ENCODE results near the gene AXIN1. TPM values are rescaled to one million over a fixed set of nuclear protein-coding genes. Genes with fewer than 3 reads are reported as not detected.
"Not testable (repeated sequence)": the region's sequence is repeated elsewhere in the genome, so short reads cannot be mapped to it uniquely, and the experiment has no call there.

Gene AXIN1
- total RNA-seq, 1 donor from 2014 or later, result 22.4 TPM

DNA sequence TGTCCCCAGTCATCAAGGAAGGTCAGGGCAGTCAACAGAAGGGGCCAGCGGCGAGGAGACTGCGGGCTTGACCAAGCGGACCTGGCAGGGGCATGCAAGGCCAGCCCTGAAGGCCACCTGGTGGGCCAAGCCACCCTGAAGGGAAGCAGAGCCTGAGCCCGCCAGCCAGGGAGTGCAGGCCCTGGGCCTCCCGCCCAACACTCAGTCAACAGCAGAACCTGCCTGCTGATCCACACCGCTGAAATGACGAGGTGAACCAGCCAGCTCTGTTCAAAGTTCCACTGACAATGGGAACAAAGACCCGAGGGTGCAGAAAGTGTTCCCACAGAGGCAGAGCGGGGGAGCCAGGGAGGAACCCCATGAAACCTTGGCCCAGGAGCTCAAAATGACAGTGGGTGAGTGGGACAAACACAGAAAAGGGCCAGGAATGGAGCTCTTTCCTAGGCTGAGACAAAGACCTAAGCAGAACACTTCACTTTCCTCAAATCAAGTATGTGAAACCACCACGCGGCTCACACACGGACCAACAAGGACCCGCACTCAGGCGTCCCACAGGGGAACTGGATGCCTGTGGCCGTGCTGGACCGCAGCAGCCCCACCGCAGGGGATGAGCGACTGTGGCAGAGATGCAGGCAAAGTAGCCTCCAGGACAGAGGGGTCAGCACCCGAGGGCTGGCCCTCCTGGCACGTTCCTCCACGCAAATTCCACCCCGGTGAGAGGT, 12.0 kb downstream of the AXIN1 start:
- TF ChIP-seq, protein P1, sequence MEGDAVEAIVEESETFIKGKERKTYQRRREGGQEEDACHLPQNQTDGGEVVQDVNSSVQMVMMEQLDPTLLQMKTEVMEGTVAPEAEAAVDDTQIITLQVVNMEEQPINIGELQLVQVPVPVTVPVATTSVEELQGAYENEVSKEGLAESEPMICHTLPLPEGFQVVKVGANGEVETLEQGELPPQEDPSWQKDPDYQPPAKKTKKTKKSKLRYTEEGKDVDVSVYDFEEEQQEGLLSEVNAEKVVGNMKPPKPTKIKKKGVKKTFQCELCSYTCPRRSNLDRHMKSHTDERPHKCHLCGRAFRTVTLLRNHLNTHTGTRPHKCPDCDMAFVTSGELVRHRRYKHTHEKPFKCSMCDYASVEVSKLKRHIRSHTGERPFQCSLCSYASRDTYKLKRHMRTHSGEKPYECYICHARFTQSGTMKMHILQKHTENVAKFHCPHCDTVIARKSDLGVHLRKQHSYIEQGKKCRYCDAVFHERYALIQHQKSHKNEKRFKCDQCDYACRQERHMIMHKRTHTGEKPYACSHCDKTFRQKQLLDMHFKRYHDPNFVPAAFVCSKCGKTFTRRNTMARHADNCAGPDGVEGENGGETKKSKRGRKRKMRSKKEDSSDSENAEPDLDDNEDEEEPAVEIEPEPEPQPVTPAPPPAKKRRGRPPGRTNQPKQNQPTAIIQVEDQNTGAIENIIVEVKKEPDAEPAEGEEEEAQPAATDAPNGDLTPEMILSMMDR (IDR thresholded peaks at IDR 0.05), result no peak
- Histone ChIP-seq H3K36me3 (peaks cover 17% of the 10 kb centered on the region), H3K4me3 (no peak overlapping the region), H3K27ac (no peak overlapping the region), H3K4me1 (peaks cover 36% of the 10 kb centered on the region), H3K27me3 (ENCODE audit: low read depth) (no peaks in the 10 kb centered on the region), H3K9me3 (no peaks in the 10 kb centered on the region)
- ATAC-seq, result no peak
- DNase-seq, result no peak
- intact Hi-C loops (cut with DNase I), result no loop called here

DNA sequence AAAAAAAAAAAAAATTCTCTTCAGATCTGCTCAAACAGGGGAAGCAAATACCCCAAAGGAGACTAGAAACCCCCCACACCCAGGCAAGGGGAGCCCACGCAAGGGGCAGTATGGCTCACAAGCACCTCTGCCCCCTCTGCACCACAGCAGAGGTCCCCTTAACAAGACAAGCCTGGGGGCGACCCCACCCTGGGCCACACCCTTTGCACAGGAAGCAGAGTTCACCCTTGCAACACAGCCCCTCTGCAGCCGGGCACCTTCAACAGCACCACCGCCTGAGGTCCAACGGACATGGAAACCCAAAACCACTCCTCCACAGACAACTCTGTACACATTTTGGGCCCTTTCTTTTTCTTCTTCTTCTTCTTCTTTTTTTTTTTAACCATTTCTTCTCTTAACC, 12.8 kb downstream of the AXIN1 start:
- Histone ChIP-seq H3K4me3 (no peak overlapping the region), H3K27me3 (ENCODE audit: low read depth) (no peaks in the 10 kb centered on the region), H3K27ac (no peak overlapping the region), H3K4me1 (peaks cover 36% of the 10 kb centered on the region), H3K9me3 (no peaks in the 10 kb centered on the region), H3K36me3 (peaks cover 8% of the 10 kb centered on the region)
- TF ChIP-seq, protein P1 (IDR thresholded peaks at IDR 0.05), result no peak
- DNase-seq, result no peak
- intact Hi-C loops (cut with DNase I), result no loop called here
- ATAC-seq, result peak; percentile 47 to 54

DNA sequence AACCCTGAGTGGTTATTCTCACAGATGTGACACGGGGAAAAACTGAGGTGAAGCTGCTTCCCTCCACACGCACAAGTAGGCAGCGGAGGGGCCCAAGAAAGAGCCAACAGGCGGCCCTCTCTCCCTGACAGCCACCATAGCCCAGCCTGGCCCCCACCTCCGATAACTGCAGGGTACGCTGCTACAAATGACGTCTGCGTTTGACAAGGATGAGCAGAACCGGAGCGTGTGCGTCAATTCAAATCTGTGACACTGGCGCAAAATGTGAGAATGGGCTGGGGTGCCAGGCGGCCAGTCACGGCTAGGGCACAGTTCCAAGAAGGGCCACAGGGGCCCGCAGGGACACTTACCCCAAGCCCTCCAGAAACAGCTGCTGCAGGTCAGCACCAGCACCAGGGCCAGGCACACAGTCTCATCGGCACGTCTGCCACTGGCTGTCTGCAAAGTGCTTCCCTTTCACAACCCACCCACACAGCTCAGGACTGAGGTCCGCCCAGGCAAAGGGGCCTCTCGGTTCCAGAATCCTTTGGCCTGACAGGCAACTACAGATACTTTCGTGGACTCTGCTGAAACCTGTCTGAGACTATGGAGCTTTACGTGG, 14.4 kb downstream of the AXIN1 start:
- Histone ChIP-seq H3K4me3 (no peak overlapping the region), H3K27me3 (ENCODE audit: low read depth) (no peaks in the 10 kb centered on the region), H3K36me3 (peaks cover 8% of the 10 kb centered on the region), H3K4me1 (peaks cover 36% of the 10 kb centered on the region), H3K27ac (no peak overlapping the region), H3K9me3 (no peaks in the 10 kb centered on the region)
- intact Hi-C loops (cut with DNase I), result no loop called here
- DNase-seq (no peak), ATAC-seq (peak; percentile 26 to 55)
- TF ChIP-seq, protein P1 (IDR thresholded peaks at IDR 0.05), result no peak

GRCh38 chr16:337437-337836, 15.1 kb downstream of the AXIN1 start:
- TF ChIP-seq, protein P1 (IDR thresholded peaks at IDR 0.05), result no peak
- H3K27me3 ChIP-seq (ENCODE audit: low read depth), result no peaks in the 10 kb centered on the region
- intact Hi-C loops (cut with DNase I), result no loop called here
- DNase-seq, result no peak
- no peak overlapping the region for H3K4me3 ChIP-seq
- peaks cover 36% of the 10 kb centered on the region for H3K4me1 ChIP-seq
- H3K9me3 ChIP-seq, result no peaks in the 10 kb centered on the region
- peaks cover 3% of the 10 kb centered on the region for H3K36me3 ChIP-seq
- H3K27ac ChIP-seq, result no peak overlapping the region
- no peak for ATAC-seq

GRCh38 chr16:336269-336668, 16.3 kb downstream of the AXIN1 start:
- Histone ChIP-seq H3K27me3 (ENCODE audit: low read depth) (no peaks in the 10 kb centered on the region), H3K36me3 (no peaks in the 10 kb centered on the region), H3K4me3 (no peak overlapping the region), H3K27ac (no peak overlapping the region), H3K4me1 (peaks cover 36% of the 10 kb centered on the region), H3K9me3 (no peaks in the 10 kb centered on the region)
- intact Hi-C loops (cut with DNase I), result no loop called here
- ATAC-seq, result peak in 1 of 2 donors; percentile 33
- DNase-seq, result peak; percentile 70
- TF ChIP-seq, protein P1 (IDR thresholded peaks at IDR 0.05), result no peak

- H3K4me1 ChIP-seq, result peaks cover 37% of the 10 kb centered on the region
- H3K4me3 ChIP-seq; H3K27ac ChIP-seq; DNase-seq; H3K36me3 ChIP-seq; intact Hi-C loops (cut with DNase I); H3K9me3 ChIP-seq; ATAC-seq; H3K27me3 ChIP-seq (ENCODE audit: low read depth): not testable (repeated sequence)
Measured at GRCh38 chr16:334861-335632, 17.5 kb downstream of the AXIN1 start.

- H3K4me3 ChIP-seq; H3K27ac ChIP-seq; intact Hi-C loops (cut with DNase I); H3K27me3 ChIP-seq (ENCODE audit: low read depth); DNase-seq; H3K36me3 ChIP-seq; ATAC-seq; H3K9me3 ChIP-seq: not testable (repeated sequence)
- H3K4me1 ChIP-seq, result peaks cover 29% of the 10 kb centered on the region
Measured at GRCh38 chr16:334164-334832, 18.2 kb downstream of the AXIN1 start.

Data from lower lobe of right lung (tissue), 2 donors.